GM23338 (cell line): ENCODE data around the gene RTCA. TPM values are rescaled to one million over a fixed set of nuclear protein-coding genes. Genes with fewer than 3 reads are reported as not detected.

Experiments
- ATAC-seq: fragments of 200-7000 bp; cut with Tn5 transposase; 3 replicates; pipeline ENCODE4 v1.9.1; 2020
- DNase-seq: peaks from one replicate; pipeline ENCODE4 v3.0.0-alpha.2; 2015; ENCODE audit warnings: low spot score
- H2AFZ ChIP-seq: fragments of 200-600 bp; sonication (generic); 2 replicates; pipeline ENCODE4 v1.8.0; 2016; ENCODE audit warnings: antibody characterized with exemption, mild to moderate bottlenecking, moderate library complexity
- H3F3A ChIP-seq: fragments of 200-600 bp; sonication (generic); replicated peaks from 2 replicates; pipeline ENCODE4 v1.8.0; 2017; ENCODE audit warnings: antibody characterized with exemption, mixed run types, low read depth
- H3K27ac ChIP-seq: fragments of 200-600 bp; sonication (generic); 2 replicates; pipeline ENCODE4 v1.6.1; 2016; ENCODE audit warnings: low read depth
- H3K27me3 ChIP-seq: fragments of 200-600 bp; sonication (generic); 2 replicates; pipeline ENCODE4 v1.8.0; 2016; ENCODE audit warnings: mild to moderate bottlenecking, mixed run types, moderate library complexity; ENCODE audit not compliant: insufficient read depth
- H3K36me3 ChIP-seq: fragments of 200-600 bp; sonication (generic); 2 replicates; pipeline ENCODE4 v1.8.0; 2016; ENCODE audit warnings: mild to moderate bottlenecking; ENCODE audit not compliant: insufficient read depth
- H3K4me1 ChIP-seq: fragments of 200-600 bp; sonication (generic); 2 replicates; pipeline ENCODE4 v1.8.0; 2016; ENCODE audit warnings: mild to moderate bottlenecking, moderate library complexity; ENCODE audit not compliant: insufficient read depth
- H3K4me2 ChIP-seq: fragments of 200-600 bp; sonication (generic); 2 replicates; pipeline ENCODE4 v1.7.1; 2017; ENCODE audit warnings: mixed run types
- H3K4me3 ChIP-seq: fragments of 200-600 bp; sonication (generic); 2 replicates; pipeline ENCODE4 v1.6.1; 2016; ENCODE audit warnings: mixed run types
- H3K79me2 ChIP-seq: fragments of 200-600 bp; sonication (generic); replicated peaks from 2 replicates; pipeline ENCODE4 v1.8.0; 2017; ENCODE audit warnings: mild to moderate bottlenecking; ENCODE audit not compliant: insufficient read depth
- H3K9me2 ChIP-seq: fragments of 200-600 bp; sonication (generic); 2 replicates; pipeline ENCODE4 v1.8.0; 2017; ENCODE audit not compliant: insufficient read depth
- H4K20me1 ChIP-seq: fragments of 200-600 bp; sonication (generic); replicated peaks from 2 replicates; pipeline ENCODE4 v1.8.0; 2017; ENCODE audit warnings: mild to moderate bottlenecking; ENCODE audit not compliant: insufficient read depth
- H3K27ac Mint-ChIP-seq: 2 replicates; pipeline ENCODE4 v1.8.0; 2020; ENCODE audit warnings: inconsistent platforms, mild to moderate bottlenecking, moderate library complexity, mixed read lengths
- H3K27me3 Mint-ChIP-seq: 3 replicates; pipeline ENCODE4 v1.8.0; 2022; ENCODE audit warnings: low read depth, mild to moderate bottlenecking, moderate library complexity, mixed read lengths, inconsistent platforms; ENCODE audit not compliant: insufficient read depth, poor library complexity
- H3K36me3 Mint-ChIP-seq: 3 replicates; pipeline ENCODE4 v1.8.0; 2021; ENCODE audit warnings: low read depth, mild to moderate bottlenecking, inconsistent platforms, moderate library complexity, mixed read lengths
- H3K4me1 Mint-ChIP-seq: 3 replicates; pipeline ENCODE4 v1.8.0; 2020; ENCODE audit warnings: mild to moderate bottlenecking, inconsistent platforms, mixed read lengths
- H3K4me3 Mint-ChIP-seq: 3 replicates; pipeline ENCODE4 v1.8.0; 2021; ENCODE audit warnings: moderate library complexity, mild to moderate bottlenecking, inconsistent platforms, mixed read lengths
- H3K9me3 Mint-ChIP-seq: 3 replicates; pipeline ENCODE4 v1.8.0; 2020; ENCODE audit warnings: moderate library complexity, mild to moderate bottlenecking, inconsistent platforms, mixed read lengths
- CREB1 ChIP-seq: fragments of 250-450 bp; sonication (Bioruptor Pico); IDR thresholded peaks from 2 replicates; pipeline ENCODE4 v1.5.0; 2020; ENCODE audit warnings: low read depth, mild to moderate bottlenecking, moderate library complexity
- CTCF ChIP-seq, 2 experiments: fragments of 200-600 bp in 1 of 2; sonication (generic) in 1 of 2; conservative IDR thresholded peaks; 2 replicates each; pipeline versions ENCODE4 v1.5.1 to v1.6.1; 2016 to 2017; ENCODE audit warnings: antibody characterized with exemption in 2 of 2, low read depth in 2 of 2, mild to moderate bottlenecking in 2 of 2, moderate library complexity in 1 of 2
- NANOG ChIP-seq: IDR thresholded peaks from 2 replicates; pipeline ENCODE4 v1.6.1; 2016; ENCODE audit warnings: antibody characterized with exemption, borderline replicate concordance
- REST ChIP-seq: IDR thresholded peaks from one replicate; pipeline ENCODE4 v1.6.1; 2018; ENCODE audit warnings: antibody characterized with exemption; ENCODE audit not compliant: unreplicated experiment
- ZNF114 ChIP-seq: fragments of 250-450 bp; sonication (Bioruptor Pico); IDR thresholded peaks from 2 replicates; pipeline ENCODE4 v1.5.0; 2020; ENCODE audit warnings: mild to moderate bottlenecking, moderate library complexity
- ZNF331 ChIP-seq: fragments of 250-450 bp; sonication (Bioruptor Pico); IDR thresholded peaks from 2 replicates; pipeline ENCODE4 v1.5.0; 2020; ENCODE audit warnings: low read depth, mild to moderate bottlenecking, moderate library complexity
- ZNF462 ChIP-seq: fragments of 250-450 bp; sonication (Bioruptor Pico); IDR thresholded peaks from 2 replicates; pipeline ENCODE4 v1.5.0; 2020; ENCODE audit warnings: mild to moderate bottlenecking, moderate library complexity
- polyA plus RNA-seq: library from polyadenylated mRNA; unstranded; fragments of >200 nt; fragmentation: Nextera tagmentation; extraction: Ambion mirVana; gene quantifications from 2 replicates; pipeline ENCODE4 v1.2.1, GENCODE V29; 2016
- total RNA-seq: library from RNA; depleted of rRNA; stranded (reverse); fragments of >200 nt; shearing (Covaris generic); gene quantifications from 2 replicates; pipeline ENCODE4 v1.2.3, GENCODE V29; 2014

Gene RTCA
- total and polyA plus RNA-seq, 2 experiments from 2014 or later, result 36.6 TPM

- TF ChIP-seq ZNF462 (CRISPR knock-in tag) (no peak), NANOG (no peak), CREB1 (CRISPR knock-in tag) (no peak), CTCF (conservative IDR thresholded peaks at IDR 0.05; ENCODE audit: low read depth in 2 of 2) (no peak), ZNF114 (CRISPR knock-in tag) (no peak)
Measured at GRCh38 chr1:100277866-100278265, 11.8 kb downstream of the RTCA start (continued).

GRCh38 chr1:100279358-100279923 lies 13.4 kb downstream of the RTCA start:
- no peak overlapping the region for H3K27ac Mint-ChIP-seq
- peaks cover 56% of the 10 kb centered on the region for H3K36me3 Mint-ChIP-seq
- H4K20me1 ChIP-seq, result 0 out of 2 replicates have a peak, but pooled peaks cover 3% of the 10 kb centered on the region
- H3K27ac ChIP-seq, result no peak overlapping the region; the same call in 1 of the 2 replicates
- peaks cover 45% of the 10 kb centered on the region for H3K36me3 ChIP-seq
- no peak overlapping the region for H3K4me3 ChIP-seq
- no peaks in the 10 kb centered on the region for H3K4me1 Mint-ChIP-seq
- H3K4me3 Mint-ChIP-seq, result no peak overlapping the region
- no peaks in the 10 kb centered on the region for H3F3A ChIP-seq
- H3K27me3 ChIP-seq, result no peaks in the 10 kb centered on the region
- DNase-seq (no peak), ATAC-seq (no peak)
- H3K4me2 ChIP-seq, result no peak overlapping the region
- H3K9me3 Mint-ChIP-seq, result no peaks in the 10 kb centered on the region
- H3K27me3 Mint-ChIP-seq, result no peaks in the 10 kb centered on the region
- no peak overlapping the region for H2AFZ ChIP-seq
- 0 out of 2 replicates have a peak, but pooled peaks cover 5% of the 10 kb centered on the region for H3K79me2 ChIP-seq
- no peaks in the 10 kb centered on the region for H3K4me1 ChIP-seq
- no peaks in the 10 kb centered on the region for H3K9me2 ChIP-seq
- TF ChIP-seq ZNF331, result no peak
- TF ChIP-seq ZNF114 (CRISPR knock-in tag), result no peak
- no peak for TF ChIP-seq REST
